Body of pancreas (tissue), 4 donors: ENCODE data around the gene ZW10.

ENCODE experiments used
- CTCF ChIP-seq, 7 experiments: fragments of 450-650 bp in 4 of 7; fragments of 200-600 bp in 3 of 7; sonication (generic) in 3 of 7; IDR thresholded peaks; one replicate each; pipeline ENCODE4 v1.5.1; 2016 to 2019; ENCODE audit warnings: antibody characterized with exemption in 7 of 7
- POLR2A ChIP-seq, 3 donors: fragments of 450-650 bp; IDR thresholded peaks; one replicate each; pipeline ENCODE4 v1.6.1; 2016; ENCODE audit warnings: antibody characterized with exemption in 3 of 3, mild to moderate bottlenecking in 2 of 3

- TF ChIP-seq CTCF (IDR thresholded peaks at IDR 0.05) (no peak), POLR2A (IDR thresholded peaks at IDR 0.05) (no peak)
These were observed 44.7 kb downstream of the ZW10 start for GRCh38 chr11:113728814-113729213.
